Activated T-cell treated with anti-CD3 and anti-CD28 coated beads, Interleukin-2, amount 50 U/mL, for 4 hours (primary cell): ENCODE data around the gene HERPUD1. TPM values are rescaled to one million over a fixed set of nuclear protein-coding genes. Genes with fewer than 3 reads are reported as not detected.
A peak's percentile ranks its signal among the peaks of the same experiment; 100 is the strongest.

Experiments
- ATAC-seq, 2 donors: fragments of 200-7000 bp; cut with Tn5 transposase; one replicate each; pipeline ENCODE4 v1.10.0; 2021
- DNase-seq: peaks from one replicate; pipeline ENCODE4 v3.0.0-alpha.2; 2020
- H3K27me3 Mint-ChIP-seq: one replicate; pipeline ENCODE4 v1.8.0; 2021; ENCODE audit warnings: low read depth, mixed read lengths
- H3K36me3 Mint-ChIP-seq: one replicate; pipeline ENCODE4 v1.8.0; 2022; ENCODE audit warnings: mixed read lengths; ENCODE audit not compliant: insufficient read depth
- H3K4me1 Mint-ChIP-seq: one replicate; pipeline ENCODE4 v1.8.0; 2021; ENCODE audit warnings: low read depth, mixed read lengths
- H3K4me3 Mint-ChIP-seq: one replicate; pipeline ENCODE4 v1.8.0; 2021; ENCODE audit warnings: mild to moderate bottlenecking, moderate library complexity, mixed read lengths
- H3K9me3 Mint-ChIP-seq: one replicate; pipeline ENCODE4 v1.8.0; 2021; ENCODE audit warnings: mixed read lengths
- total RNA-seq, 3 donors: library from RNA; stranded (reverse); gene quantifications; one replicate each; pipeline ENCODE4 v1.2.1, GENCODE V29; 2021

The HERPUD1 gene
- total RNA-seq, 3 donors from 2014 or later = 161 to 228 (median 170) TPM

- Mint-ChIP-seq H3K27me3 (no peaks in the 10 kb centered on the region), H3K4me3 (peak overlapping the region; percentile 59), H3K36me3 (peaks cover 18% of the 10 kb centered on the region), H3K9me3 (no peaks in the 10 kb centered on the region), H3K4me1 (peaks cover 73% of the 10 kb centered on the region)
- DNase-seq (no peak), ATAC-seq (no peak)
Observed at GRCh38 chr16:56994311-56994710, 62.4 kb downstream of the HERPUD1 start.

Other genes starting within 250 kb of the HERPUD1 start
- gene MT1X, start 249.7 kb upstream of the HERPUD1 start, total RNA-seq = 100 to 1,000 TPM; 118 to 192 (median 135) TPM
- gene NUP93, start 202.0 kb upstream of the HERPUD1 start, total RNA-seq = 100 to 1,000 TPM; 178 to 195 (median 181) TPM
- gene SLC12A3, start 66.9 kb upstream of the HERPUD1 start, total RNA-seq = not detected
- under 1 TPM in 1 of 3 donors, not detected in 2; 0.11 TPM for gene CETP, start 29.8 kb downstream of the HERPUD1 start, total RNA-seq
- gene NLRC5, start 57.4 kb downstream of the HERPUD1 start, total RNA-seq = 100 to 1,000 TPM; 143 to 180 (median 158) TPM
- gene CPNE2, start 160.4 kb downstream of the HERPUD1 start, total RNA-seq = 1 to 10 TPM; 2.4 to 4.0 (median 2.9) TPM